HepG2 (cell line): ENCODE measurements around the gene RELB. TPM values are rescaled to one million over a fixed set of nuclear protein-coding genes. Genes with fewer than 3 reads are reported as not detected.

Experiments
- ATAC-seq: fragments of 200-7000 bp; cut with Tn5 transposase; 3 replicates; pipeline ENCODE4 v1.9.1; 2020; ENCODE audit warnings: mild to moderate bottlenecking, moderate library complexity
- BruUV-seq: library from RNA; stranded (reverse); fragments of 400-500 nt; replicated peaks from 2 replicates; lab custom pipeline; 2021; lab: Mats Ljungman, UMichigan
- CTCF ChIA-PET: fragments of 300-600 bp; formaldehyde crosslinking; extraction: SDS; loops from one replicate; lab custom pipeline; 2021; ENCODE audit warnings: low total read pairs, inconsistent platforms, low intra/inter-chr PET ratio; lab: Yijun Ruan, JAX
- POLR2A ChIA-PET: fragments of 350-600 bp; sonication (Branson Sonifier 250); formaldehyde crosslinking; loops from one replicate; lab custom pipeline; 2020; ENCODE audit warnings: antibody characterized with exemption, inconsistent platforms; lab: Yijun Ruan, JAX
- DNase-seq: peaks from one replicate; pipeline ENCODE4 v3.0.0-alpha.2; 2015; ENCODE audit warnings: low spot score
- FAIRE-seq: peaks from 3 replicates; lab custom pipeline; 2011; peaks lifted over from hg19 to GRCh38; lab: Jason Lieb, UNC
- H2AFZ ChIP-seq: one replicate; pipeline ENCODE4 v1.6.1; 2011; ENCODE audit warnings: low read length, inconsistent platforms
- H3K27ac ChIP-seq: fragments of 300-600 bp; 3 replicates; pipeline ENCODE4 v1.8.0; 2011; ENCODE audit warnings: mixed run types, mild to moderate bottlenecking, mixed read lengths, low read length, inconsistent platforms; ENCODE audit not compliant: insufficient read depth; ENCODE audit errors: extremely low read length
- H3K27me3 ChIP-seq, 2 experiments: fragments of 200-600 bp in 1 of 2; 2 replicates in 1 of 2; 3 replicates in 1 of 2; pipeline versions ENCODE4 v1.6.0 to v1.8.0; 2011; ENCODE audit warnings: low read length in 2 of 2, mild to moderate bottlenecking in 2 of 2, moderate library complexity in 2 of 2, inconsistent platforms in 1 of 2; ENCODE audit not compliant: insufficient read depth in 2 of 2, control insufficient read depth in 1 of 2
- H3K36me3 ChIP-seq, 2 experiments: fragments of 200-600 bp in 1 of 2; replicated peaks in 1 of 2; 2 replicates in 1 of 2; 3 replicates in 1 of 2; pipeline versions ENCODE4 v1.5.1 to v1.8.0; 2011; ENCODE audit warnings: low read length in 2 of 2, inconsistent platforms in 1 of 2; ENCODE audit not compliant: insufficient read depth in 2 of 2, control insufficient read depth in 1 of 2
- H3K4me1 ChIP-seq: 2 replicates; pipeline ENCODE4 v1.5.1; 2012; ENCODE audit warnings: low read length, inconsistent platforms; ENCODE audit not compliant: insufficient read depth
- H3K4me2 ChIP-seq: 2 replicates; pipeline ENCODE4 v1.6.0; 2011; ENCODE audit warnings: low read depth, low read length, inconsistent platforms
- H3K4me3 ChIP-seq, 3 experiments: fragments of 200-600 bp in 1 of 3; sonication (generic), shearing (Covaris generic) in 1 of 3; replicated peaks in 1 of 3; 2 replicates each; pipeline ENCODE4 v1.5.1; 2011 to 2016; ENCODE audit warnings: low read length in 3 of 3, inconsistent platforms in 2 of 3, low read depth in 2 of 3, mild to moderate bottlenecking in 2 of 3, control low read depth in 1 of 3, mixed read lengths in 1 of 3; ENCODE audit not compliant: insufficient read depth in 1 of 3
- H3K79me2 ChIP-seq: one replicate; pipeline ENCODE4 v1.6.1; 2011; ENCODE audit warnings: low read length, inconsistent platforms; ENCODE audit not compliant: insufficient read depth
- H3K9ac ChIP-seq: 2 replicates; pipeline ENCODE4 v1.6.0; 2011; ENCODE audit warnings: mild to moderate bottlenecking, low read depth, low read length, inconsistent platforms; ENCODE audit not compliant: insufficient read depth
- H3K9me3 ChIP-seq: 2 replicates; pipeline ENCODE4 v1.5.1; 2012; ENCODE audit warnings: mild to moderate bottlenecking, low read length
- H4K20me1 ChIP-seq: 2 replicates; pipeline ENCODE4 v1.6.0; 2011; ENCODE audit warnings: inconsistent platforms, mild to moderate bottlenecking, low read length, moderate library complexity; ENCODE audit not compliant: insufficient read depth
- ARHGAP35 ChIP-seq: sonication (generic); formaldehyde crosslinking; IDR thresholded peaks from 2 replicates; pipeline ENCODE4 v1.9.0; 2022; ENCODE audit warnings: mild to moderate bottlenecking, inconsistent platforms, moderate library complexity, missing genetic modification reagents, borderline replicate concordance
- ELF1 ChIP-seq: sonication (generic); formaldehyde crosslinking; IDR thresholded peaks from 2 replicates; pipeline ENCODE4 v1.4.0; 2020; ENCODE audit warnings: missing genetic modification reagents
- HNF4A ChIP-seq: sonication (generic); formaldehyde crosslinking; IDR thresholded peaks from 2 replicates; pipeline ENCODE4 v1.4.0; 2020; ENCODE audit warnings: missing genetic modification reagents
- ZKSCAN8 ChIP-seq: IDR thresholded peaks from 2 replicates; pipeline ENCODE4 v1.6.1; 2016; ENCODE audit warnings: borderline replicate concordance, missing genetic modification reagents, missing compliant biosample characterization
- WGBS: methylation state at CpG from one replicate; pipeline ENCODE4 v1.1.6; 2017; ENCODE audit warnings: low lambda C conversion rate; 5-methylcytosine and 5-hydroxymethylcytosine counted together
- in situ Hi-C: cut with HindIII; loops from 2 replicates; pipeline ENCODE4 v1.10.0; 2017; ENCODE audit warnings: low pct_unique_long_range_greater_than_20kb; ENCODE audit not compliant: extremely low pct_ligation_motif_present
- intact Hi-C: fragments of 100-400 bp; cut with micrococcal nuclease; formaldehyde crosslinking; loops from one replicate; pipeline ENCODE4 v1.10.0; 2022; ENCODE audit not compliant: unreplicated experiment
- polyA plus RNA-seq, 8 experiments: library from polyadenylated mRNA; depleted of rRNA in 3 of 8; stranded (reverse) in 7 of 8; unstranded in 1 of 8; fragments of >200 nt; fragmentation: Illumina TruSeq in 4 of 8; extraction: Trizol in 4 of 8; gene quantifications; 2 replicates each; pipeline versions ENCODE4 v1.2.1 to v1.2.3, GENCODE V29; 2011 to 2016; ENCODE audit warnings: low read depth in 4 of 8, missing spikeins in 1 of 8, mixed read lengths in 1 of 8; ENCODE audit not compliant: insufficient read depth in 1 of 8
- total RNA-seq, 5 experiments: library from RNA; depleted of rRNA; stranded (reverse); fragments of >200 nt; fragmentation: Illumina TruSeq; extraction: Trizol; gene quantifications; 2 replicates each; pipeline ENCODE4 v1.2.3, GENCODE V29; 2016; ENCODE audit warnings: low read depth in 1 of 5
- TF ChIP-seq, protein P1 (sequence below): sonication (generic); formaldehyde crosslinking; IDR thresholded peaks from 2 replicates; pipeline ENCODE4 v1.5.0; 2020; ENCODE audit warnings: missing genetic modification reagents

Gene RELB
- total and polyA plus RNA-seq, 2 of the 13 experiments (the other 11 are each of a cell fraction or from before 2014, with no cell fraction given) = 1.9 to 3.5 TPM

DNA sequence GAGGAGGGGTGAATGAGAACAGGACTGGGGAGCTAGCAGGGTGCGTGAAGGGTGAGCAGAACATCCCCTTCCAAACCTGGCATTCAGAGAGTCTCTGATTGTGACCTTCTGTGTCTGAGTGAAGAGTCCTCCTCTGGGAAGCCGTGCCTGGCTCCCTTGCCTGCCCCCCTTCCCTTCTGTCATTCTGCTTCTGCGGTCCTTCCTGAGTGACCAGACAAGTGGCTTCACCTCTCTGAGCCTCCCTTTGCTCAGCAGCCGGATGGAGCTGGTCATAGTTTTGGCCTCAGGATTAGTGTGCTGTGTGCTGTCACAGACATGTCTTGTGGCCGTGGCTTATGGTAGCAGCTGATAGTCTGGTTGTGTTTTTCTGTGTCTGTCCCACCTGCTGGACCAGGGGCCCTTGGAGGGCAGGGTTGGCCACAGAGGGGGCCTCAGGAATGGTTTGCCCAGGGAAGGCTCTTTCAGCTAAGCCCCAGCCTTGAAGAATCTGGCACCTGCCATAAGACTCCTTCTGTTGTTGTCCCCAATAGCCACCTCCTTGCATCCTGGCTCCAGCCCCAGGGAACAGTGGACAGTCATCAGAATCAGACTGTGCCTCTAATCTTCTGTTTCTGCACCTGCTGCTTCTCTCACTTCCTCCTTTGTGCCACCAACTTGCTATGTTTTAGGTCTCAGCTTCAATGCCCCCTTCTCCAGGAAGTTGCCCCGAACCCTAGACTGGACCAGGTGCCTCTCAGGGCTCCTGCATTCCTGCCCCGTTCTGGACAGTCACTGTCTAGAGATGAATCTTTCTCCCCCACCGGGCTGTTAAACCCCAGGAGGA lies 40.1 kb upstream of the RELB start (continued):
- no peak for TF ChIP-seq ZKSCAN8 (CRISPR knock-in tag)

DNA sequence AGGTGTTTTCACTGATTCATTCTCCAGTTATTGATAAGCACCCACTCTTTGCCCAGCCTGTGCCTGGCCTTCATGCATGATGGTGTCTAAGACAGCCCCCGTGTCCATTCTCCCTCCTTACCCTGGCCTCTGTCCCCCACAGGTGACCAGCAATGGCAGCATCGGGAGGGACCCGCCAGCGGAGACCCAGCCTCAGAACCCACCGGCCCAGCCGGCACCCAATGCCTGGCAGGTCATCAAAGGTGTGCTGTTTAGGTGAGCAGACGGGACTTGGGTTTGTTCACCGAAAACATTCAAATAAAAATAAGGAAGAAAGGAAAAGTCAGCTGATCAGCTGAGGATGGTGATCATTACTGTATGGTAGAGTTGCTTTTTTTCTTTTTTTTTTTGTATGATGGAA lies 39.4 kb upstream of the RELB start:
- H3K79me2 ChIP-seq = peaks cover 49% of the 10 kb centered on the region
- TF ChIP-seq, protein P1, sequence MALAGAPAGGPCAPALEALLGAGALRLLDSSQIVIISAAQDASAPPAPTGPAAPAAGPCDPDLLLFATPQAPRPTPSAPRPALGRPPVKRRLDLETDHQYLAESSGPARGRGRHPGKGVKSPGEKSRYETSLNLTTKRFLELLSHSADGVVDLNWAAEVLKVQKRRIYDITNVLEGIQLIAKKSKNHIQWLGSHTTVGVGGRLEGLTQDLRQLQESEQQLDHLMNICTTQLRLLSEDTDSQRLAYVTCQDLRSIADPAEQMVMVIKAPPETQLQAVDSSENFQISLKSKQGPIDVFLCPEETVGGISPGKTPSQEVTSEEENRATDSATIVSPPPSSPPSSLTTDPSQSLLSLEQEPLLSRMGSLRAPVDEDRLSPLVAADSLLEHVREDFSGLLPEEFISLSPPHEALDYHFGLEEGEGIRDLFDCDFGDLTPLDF (CRISPR knock-in tag) = no peak
- TF ChIP-seq ARHGAP35 (no peak), HNF4A (CRISPR knock-in tag) (no peak), ELF1 (CRISPR knock-in tag) (no peak)
- TF ChIP-seq, all 625 proteins: peak for 0
- CTCF ChIA-PET = no interaction called here
- Histone ChIP-seq H3K27me3 (no peaks in the 10 kb centered on the region), H3K27ac (no peak overlapping the region), H3K9ac (no peak overlapping the region), H3K9me3 (no peaks in the 10 kb centered on the region), H3K36me3 (peaks cover 17 to 43% of the 10 kb centered on the region in 2 experiments), H2AFZ (no peak overlapping the region), H3K4me2 (no peak overlapping the region), H3K4me1 (peaks cover 21% of the 10 kb centered on the region), H4K20me1 (peaks cover 8% of the 10 kb centered on the region), H3K4me3 (no peak overlapping the region)
- WGBS = 97% methylated on average over 8 of the region's 8 CpGs
- in situ Hi-C loops (no loop called here), intact Hi-C loops (no loop called here)
- POLR2A ChIA-PET = no interaction called here
- no peak for FAIRE-seq
- no peak for DNase-seq
- no TSS peak for BruUV-seq
- ATAC-seq = no peak
